ENCODE results near the gene THADA.
"Not testable (repeated sequence)": the region's sequence is repeated elsewhere in the genome, so short reads cannot be mapped to it uniquely, and the experiment has no call there.

DNA sequence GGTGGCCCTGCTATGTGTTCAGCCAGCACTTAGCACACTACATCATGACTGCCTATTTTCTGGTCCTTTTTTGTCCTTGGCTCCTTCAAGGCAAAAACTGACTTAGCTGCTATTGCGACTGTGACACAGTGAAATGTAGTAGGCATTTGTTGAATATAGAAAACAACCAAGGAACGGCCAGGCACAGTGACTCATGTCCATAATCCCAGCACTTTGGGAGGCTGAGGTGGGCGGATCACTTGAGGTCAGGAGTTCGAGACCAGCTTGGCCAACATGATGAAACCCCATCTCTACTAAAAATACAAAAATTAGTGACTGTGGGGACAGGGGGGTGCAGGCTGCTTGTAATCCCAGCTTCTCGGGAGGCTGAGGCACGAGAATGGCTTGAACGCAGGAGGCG is 199.5 kb downstream of the THADA start:
- TF ChIP-seq, protein P1, sequence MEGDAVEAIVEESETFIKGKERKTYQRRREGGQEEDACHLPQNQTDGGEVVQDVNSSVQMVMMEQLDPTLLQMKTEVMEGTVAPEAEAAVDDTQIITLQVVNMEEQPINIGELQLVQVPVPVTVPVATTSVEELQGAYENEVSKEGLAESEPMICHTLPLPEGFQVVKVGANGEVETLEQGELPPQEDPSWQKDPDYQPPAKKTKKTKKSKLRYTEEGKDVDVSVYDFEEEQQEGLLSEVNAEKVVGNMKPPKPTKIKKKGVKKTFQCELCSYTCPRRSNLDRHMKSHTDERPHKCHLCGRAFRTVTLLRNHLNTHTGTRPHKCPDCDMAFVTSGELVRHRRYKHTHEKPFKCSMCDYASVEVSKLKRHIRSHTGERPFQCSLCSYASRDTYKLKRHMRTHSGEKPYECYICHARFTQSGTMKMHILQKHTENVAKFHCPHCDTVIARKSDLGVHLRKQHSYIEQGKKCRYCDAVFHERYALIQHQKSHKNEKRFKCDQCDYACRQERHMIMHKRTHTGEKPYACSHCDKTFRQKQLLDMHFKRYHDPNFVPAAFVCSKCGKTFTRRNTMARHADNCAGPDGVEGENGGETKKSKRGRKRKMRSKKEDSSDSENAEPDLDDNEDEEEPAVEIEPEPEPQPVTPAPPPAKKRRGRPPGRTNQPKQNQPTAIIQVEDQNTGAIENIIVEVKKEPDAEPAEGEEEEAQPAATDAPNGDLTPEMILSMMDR (IDR thresholded peaks at IDR 0.05), result not testable (repeated sequence)
- TF ChIP-seq POLR2AphosphoS5 (IDR thresholded peaks at IDR 0.05), result not testable (repeated sequence)
